ENCODE data around the gene NOX1. TPM values are rescaled to one million over a fixed set of nuclear protein-coding genes. Genes with fewer than 3 reads are reported as not detected.
"Not testable (repeated sequence)": the region's sequence is repeated elsewhere in the genome, so short reads cannot be mapped to it uniquely, and the experiment has no call there.

Gene NOX1
- total RNA-seq, 1 donor from 2014 or later: not detected

DNA sequence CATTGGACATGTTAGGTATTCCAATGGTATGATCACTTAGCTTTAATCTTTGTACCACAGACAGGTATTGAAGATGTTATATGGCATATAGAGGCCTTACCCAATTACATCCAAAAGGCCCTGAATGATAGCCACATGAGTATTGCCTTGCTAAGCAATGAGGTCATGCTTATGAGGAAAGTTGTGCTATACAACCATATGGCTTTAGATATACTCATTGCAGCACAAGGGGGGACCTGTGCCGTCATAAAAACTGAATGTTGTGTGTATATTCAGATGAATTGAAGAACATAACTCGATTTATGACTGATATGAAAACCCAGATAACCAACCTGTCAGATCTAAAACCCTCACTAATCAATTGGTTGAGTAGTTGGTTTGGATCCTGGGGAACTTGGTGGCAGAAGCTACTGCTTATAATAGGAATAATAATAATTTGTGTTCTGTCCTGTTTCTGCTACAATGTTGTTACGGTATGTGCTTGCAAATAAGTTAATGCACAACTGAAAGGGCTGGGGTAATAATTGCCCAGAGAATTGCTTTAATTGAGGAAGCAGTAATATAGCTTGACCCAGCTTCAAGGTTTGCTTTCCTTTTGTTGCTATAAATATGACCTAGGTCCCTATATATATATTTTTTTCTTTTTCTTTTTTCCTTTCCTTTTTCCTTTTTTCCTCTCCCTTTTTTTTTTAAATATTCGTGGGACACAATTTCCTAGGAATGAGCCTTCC is 75.5 kb downstream of the NOX1 start:
- ATAC-seq (no peak), DNase-seq (no peak)
- Histone ChIP-seq H3K4me3 (no peak overlapping the region), H3K36me3 (no peaks in the 10 kb centered on the region), H3K27ac (no peak overlapping the region), H3K9me3 (no peaks in the 10 kb centered on the region), H3K27me3 (ENCODE audit: low read depth) (no peaks in the 10 kb centered on the region), H3K4me1 (no peaks in the 10 kb centered on the region)
- intact Hi-C loops (cut with DNase I): no loop called here
- TF ChIP-seq, protein P1, sequence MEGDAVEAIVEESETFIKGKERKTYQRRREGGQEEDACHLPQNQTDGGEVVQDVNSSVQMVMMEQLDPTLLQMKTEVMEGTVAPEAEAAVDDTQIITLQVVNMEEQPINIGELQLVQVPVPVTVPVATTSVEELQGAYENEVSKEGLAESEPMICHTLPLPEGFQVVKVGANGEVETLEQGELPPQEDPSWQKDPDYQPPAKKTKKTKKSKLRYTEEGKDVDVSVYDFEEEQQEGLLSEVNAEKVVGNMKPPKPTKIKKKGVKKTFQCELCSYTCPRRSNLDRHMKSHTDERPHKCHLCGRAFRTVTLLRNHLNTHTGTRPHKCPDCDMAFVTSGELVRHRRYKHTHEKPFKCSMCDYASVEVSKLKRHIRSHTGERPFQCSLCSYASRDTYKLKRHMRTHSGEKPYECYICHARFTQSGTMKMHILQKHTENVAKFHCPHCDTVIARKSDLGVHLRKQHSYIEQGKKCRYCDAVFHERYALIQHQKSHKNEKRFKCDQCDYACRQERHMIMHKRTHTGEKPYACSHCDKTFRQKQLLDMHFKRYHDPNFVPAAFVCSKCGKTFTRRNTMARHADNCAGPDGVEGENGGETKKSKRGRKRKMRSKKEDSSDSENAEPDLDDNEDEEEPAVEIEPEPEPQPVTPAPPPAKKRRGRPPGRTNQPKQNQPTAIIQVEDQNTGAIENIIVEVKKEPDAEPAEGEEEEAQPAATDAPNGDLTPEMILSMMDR (IDR thresholded peaks at IDR 0.05): no peak

DNA sequence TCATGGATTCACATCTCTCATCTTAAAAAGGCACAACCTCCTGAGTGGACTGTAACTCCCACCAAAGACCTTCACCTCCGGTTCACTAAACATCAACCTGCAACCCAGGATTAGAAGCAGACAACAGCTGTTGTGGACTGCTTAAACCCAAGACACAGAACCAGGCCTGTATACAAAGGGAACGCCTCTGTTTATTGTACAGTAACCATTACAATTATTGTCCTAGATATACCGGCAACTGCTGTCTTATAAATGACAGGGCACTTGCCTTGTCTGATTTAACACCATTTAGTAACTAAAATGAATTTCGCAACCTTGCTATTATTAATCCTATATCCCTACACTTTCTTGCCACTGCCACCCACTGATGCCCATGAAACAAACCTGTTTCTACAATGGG is 76.8 kb downstream of the NOX1 start:
- H3K9me3 ChIP-seq: no peaks in the 10 kb centered on the region
- intact Hi-C loops (cut with DNase I): no loop called here
- H3K36me3 ChIP-seq: no peaks in the 10 kb centered on the region
- H3K27me3 ChIP-seq (ENCODE audit: low read depth): no peaks in the 10 kb centered on the region
- ATAC-seq: no peak
- no peak overlapping the region for H3K27ac ChIP-seq
- no peaks in the 10 kb centered on the region for H3K4me1 ChIP-seq
- no peak overlapping the region for H3K4me3 ChIP-seq
- DNase-seq: no peak
- TF ChIP-seq, protein P1 (IDR thresholded peaks at IDR 0.05): no peak

DNA sequence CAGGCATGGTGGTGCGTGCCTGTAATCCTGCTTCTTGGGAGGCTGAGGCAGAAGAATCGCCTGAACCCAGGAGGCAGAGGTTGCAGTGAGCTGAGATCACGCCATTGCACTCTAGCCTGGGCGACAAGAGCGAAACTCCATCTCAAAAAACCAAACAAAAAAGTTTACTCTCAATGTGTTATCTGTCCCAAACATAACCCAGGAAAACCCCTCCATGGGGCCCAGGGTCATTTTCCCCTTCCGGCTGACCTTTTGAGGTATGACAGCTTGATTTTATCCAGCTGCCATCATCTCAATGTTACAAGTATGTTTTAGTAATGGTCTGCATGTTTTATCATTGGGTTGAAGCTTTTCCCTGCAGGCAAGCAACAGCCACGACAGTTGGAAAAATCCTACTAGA is 77.8 kb downstream of the NOX1 start:
- H3K4me3 ChIP-seq; ATAC-seq; intact Hi-C loops (cut with DNase I); DNase-seq; H3K9me3 ChIP-seq; H3K36me3 ChIP-seq; H3K27me3 ChIP-seq (ENCODE audit: low read depth); H3K27ac ChIP-seq; H3K4me1 ChIP-seq: not testable (repeated sequence)

Other genes with a start within 250 kb of the NOX1 start
- gene TSPAN6, start 237.6 kb downstream of the NOX1 start, total RNA-seq: 12.6 TPM
- gene SRPX2, start 230.2 kb downstream of the NOX1 start, total RNA-seq: 16.4 TPM
- 15.3 TPM for gene SYTL4, start 142.2 kb downstream of the NOX1 start, total RNA-seq
- 13.9 TPM for gene CSTF2, start 54.0 kb downstream of the NOX1 start, total RNA-seq
- gene XKRX, start 54.6 kb upstream of the NOX1 start, total RNA-seq: 8.1 TPM
- gene ARL13A, start 95.3 kb upstream of the NOX1 start, total RNA-seq: not detected
- gene TRMT2B, start 177.8 kb upstream of the NOX1 start, total RNA-seq: 19.4 TPM
- gene TMEM35A, start 204.5 kb upstream of the NOX1 start, total RNA-seq: 1.5 TPM
- gene CENPI, start 223.8 kb upstream of the NOX1 start, total RNA-seq: 1.4 TPM